ENCODE data around the gene HSBP1L1. TPM values are rescaled to one million over a fixed set of nuclear protein-coding genes. Genes with fewer than 3 reads are reported as not detected.
A peak's percentile ranks its signal among the peaks of the same experiment; 100 is the strongest.

HSBP1L1 gene
- total and polyA plus RNA-seq, 2 of the 13 experiments (the other 11 are each of a cell fraction or from before 2014, with no cell fraction given): 22.6 to 45.1 TPM

- TF ChIP-seq POLR2AphosphoS5 (IDR thresholded peaks at IDR 0.05; ENCODE audit: low read depth, low read length) (peak; percentile 92), ZBTB3 (CRISPR knock-in tag; IDR thresholded peaks at IDR 0.05; ENCODE audit: borderline replicate concordance, low read depth) (0 out of 2 replicates have a peak, but pooled peaks have one; percentile 71), ZNF296 (CRISPR knock-in tag; conservative IDR thresholded peaks at IDR 0.05) (no peak), GATAD2A (CRISPR knock-in tag; IDR thresholded peaks at IDR 0.05) (no peak), SPEN (CRISPR knock-in tag; IDR thresholded peaks at IDR 0.05; ENCODE audit: low read depth) (peak; percentile 99), THAP11 (CRISPR knock-in tag; IDR thresholded peaks at IDR 0.05) (peak; percentile 92), ETV5 (CRISPR knock-in tag; IDR thresholded peaks at IDR 0.05; ENCODE audit: borderline replicate concordance) (no peak), ZNF782 (CRISPR knock-in tag; IDR thresholded peaks at IDR 0.05; ENCODE audit: borderline replicate concordance) (peak; percentile 67; the same call in 1 of the 2 replicates), ZNF564 (CRISPR knock-in tag; IDR thresholded peaks at IDR 0.05) (no peak), HCFC1 (IDR thresholded peaks at IDR 0.05; ENCODE audit: low read depth, low read length) (peak; percentile 18), BRCA1 (CRISPR knock-in tag; IDR thresholded peaks at IDR 0.05) (0 out of 2 replicates have a peak, but pooled peaks have one; percentile 35), ZNF383 (CRISPR knock-in tag; IDR thresholded peaks at IDR 0.05; ENCODE audit: borderline replicate concordance) (0 out of 2 replicates have a peak, but pooled peaks have one; percentile 43), SUZ12 (IDR thresholded peaks at IDR 0.05; ENCODE audit: low read depth, low read length) (no peak), TARDBP (CRISPR knock-in tag; IDR thresholded peaks at IDR 0.05) (peak; percentile 66), ZBTB38 (CRISPR knock-in tag; IDR thresholded peaks at IDR 0.05) (0 out of 2 replicates have a peak, but pooled peaks have one; percentile 61), ZNF776 (CRISPR knock-in tag; IDR thresholded peaks at IDR 0.05) (peak; percentile 91), ZSCAN20 (CRISPR knock-in tag; IDR thresholded peaks at IDR 0.05; ENCODE audit: borderline replicate concordance) (no peak; the same call in 1 of the 2 replicates), GLI4 (CRISPR knock-in tag; IDR thresholded peaks at IDR 0.05; ENCODE audit: borderline replicate concordance) (no peak), ZNF430 (CRISPR knock-in tag; IDR thresholded peaks at IDR 0.05) (0 out of 2 replicates have a peak, but pooled peaks have one; percentile 70), ATM (IDR thresholded peaks at IDR 0.05; ENCODE audit: borderline replicate concordance) (no peak), HES4 (CRISPR knock-in tag; IDR thresholded peaks at IDR 0.05; ENCODE audit: borderline replicate concordance) (peak; percentile 46; the same call in 1 of the 2 replicates), ZBTB44 (CRISPR knock-in tag; IDR thresholded peaks at IDR 0.05) (no peak), NBN (conservative IDR thresholded peaks at IDR 0.05) (no peak), GABPB1 (CRISPR knock-in tag; IDR thresholded peaks at IDR 0.05) (peak; percentile 82), GTF3A (CRISPR knock-in tag; conservative IDR thresholded peaks at IDR 0.05) (peak; percentile 82; the same call in 1 of the 2 replicates), LCORL (IDR thresholded peaks at IDR 0.05) (no peak), LCORL (CRISPR knock-in tag; IDR thresholded peaks at IDR 0.05) (no peak; the same call in 1 of the 2 replicates), ZNF567 (CRISPR knock-in tag; IDR thresholded peaks at IDR 0.05; ENCODE audit: borderline replicate concordance) (no peak), SRY (CRISPR knock-in tag; IDR thresholded peaks at IDR 0.05) (0 out of 2 replicates have a peak, but pooled peaks have one; percentile 71), ZNF263 (CRISPR knock-in tag; IDR thresholded peaks at IDR 0.05) (no peak; the same call in 1 of the 2 replicates), ZNF572 (CRISPR knock-in tag; IDR thresholded peaks at IDR 0.05) (no peak), ZNF451 (CRISPR knock-in tag; IDR thresholded peaks at IDR 0.05) (no peak)
These were observed 24.2 kb downstream of the HSBP1L1 start, which contains the start of gene TXNL4A (continued) for GRCh38 chr18:79988451-79989194.

Measured in HepG2 (cell line).